GM18951 (cell line): ENCODE measurements around the gene C12orf76.

Experiments used
- POLR2A ChIP-seq: IDR thresholded peaks from 4 replicates; pipeline ENCODE4 v1.6.1; 2011; ENCODE audit warnings: mild to moderate bottlenecking; ENCODE audit not compliant: insufficient read length, insufficient read depth; ENCODE audit errors: extremely low read depth
- in situ Hi-C: fragments of 300-500 bp; cut with MboI; formaldehyde crosslinking; loops from one replicate; pipeline ENCODE4 v1.12.0; 2022; ENCODE audit warnings: low sequenced_read_pairs, mixed read lengths, inconsistent platforms; ENCODE audit not compliant: unreplicated experiment

C12orf76 gene

GRCh38 chr12:110048242-110049027 lies at the start of gene C12orf76:
C12orf76 (minus strand) TSS chr12:110048522; CDS start chr12:110048495, 27 bp downstream.
- peak; percentile 91 for TF ChIP-seq POLR2A
- in situ Hi-C loops, result no loop called here

- in situ Hi-C loops, result no loop called here
- no peak for TF ChIP-seq POLR2A
Observed at GRCh38 chr12:110093631-110094311, 45.4 kb upstream of the C12orf76 start.

GRCh38 chr12:110091136-110091711 lies 42.9 kb upstream of the C12orf76 start:
- TF ChIP-seq POLR2A, result no peak
- in situ Hi-C loops, result no loop called here

GRCh38 chr12:110090266-110091135 lies 42.2 kb upstream of the C12orf76 start:
- no peak for TF ChIP-seq POLR2A
- in situ Hi-C loops, result no loop called here

- in situ Hi-C loops, result loop anchor here (5.0 kb wide), 1 partner anchor 338 kb away; no protein-coding TSS in a partner anchor
- no peak for TF ChIP-seq POLR2A
Observed at GRCh38 chr12:110088936-110089335, 40.6 kb upstream of the C12orf76 start.

GRCh38 chr12:110088216-110088615 lies 39.9 kb upstream of the C12orf76 start:
- in situ Hi-C loops, result loop anchor here (5.0 kb wide), 1 partner anchor 339 kb away; no protein-coding TSS in a partner anchor

GRCh38 chr12:110084314-110085015 lies 36.1 kb upstream of the C12orf76 start:
- in situ Hi-C loops, result loop anchor here (5.0 kb wide), 1 partner anchor 343 kb away; no protein-coding TSS in a partner anchor
- TF ChIP-seq POLR2A, result no peak

GRCh38 chr12:110080410-110080809 lies 32.1 kb upstream of the C12orf76 start:
- in situ Hi-C loops, result no loop called here
- TF ChIP-seq POLR2A, result no peak

GRCh38 chr12:110079477-110080400 lies 31.4 kb upstream of the C12orf76 start:
- in situ Hi-C loops, result no loop called here
- TF ChIP-seq POLR2A, result peak; percentile 52

GRCh38 chr12:110077800-110078199 lies 29.5 kb upstream of the C12orf76 start:
- in situ Hi-C loops, result no loop called here
- no peak for TF ChIP-seq POLR2A

- in situ Hi-C loops, result no loop called here
- no peak for TF ChIP-seq POLR2A
Observed at GRCh38 chr12:110075880-110076279, 27.6 kb upstream of the C12orf76 start.
